Measurements from ENCODE around the gene GPR12.
"Not testable (repeated sequence)": the region's sequence is repeated elsewhere in the genome, so short reads cannot be mapped to it uniquely, and the experiment has no call there.

GPR12 gene

GRCh38 chr13:26747706-26748105 is 12.9 kb downstream of the GPR12 start:
- DNase-seq (ENCODE audit: low spot score): no peak

- DNase-seq (ENCODE audit: low spot score): no peak
Observed at GRCh38 chr13:26743971-26744370, 16.6 kb downstream of the GPR12 start.

GRCh38 chr13:26742691-26743358 is 17.8 kb downstream of the GPR12 start:
- no peak for DNase-seq (ENCODE audit: low spot score)

- no peak for DNase-seq (ENCODE audit: low spot score)
Observed at GRCh38 chr13:26735677-26736076, 24.9 kb downstream of the GPR12 start.

- no peak for DNase-seq (ENCODE audit: low spot score)
Observed at GRCh38 chr13:26727633-26728032, 33.0 kb downstream of the GPR12 start.

GRCh38 chr13:26727122-26727521 is 33.5 kb downstream of the GPR12 start:
- no peak for DNase-seq (ENCODE audit: low spot score)

GRCh38 chr13:26726684-26727083 is 33.9 kb downstream of the GPR12 start:
- DNase-seq (ENCODE audit: low spot score): no peak

GRCh38 chr13:26723620-26724019 is 37.0 kb downstream of the GPR12 start:
- not testable (repeated sequence) for DNase-seq (ENCODE audit: low spot score)

GRCh38 chr13:26722321-26722720 is 38.3 kb downstream of the GPR12 start:
- DNase-seq (ENCODE audit: low spot score): no peak

- DNase-seq (ENCODE audit: low spot score): no peak
Observed at GRCh38 chr13:26721251-26722121, 39.1 kb downstream of the GPR12 start.

GRCh38 chr13:26719356-26719945 is 41.1 kb downstream of the GPR12 start:
- peak; percentile 7 for DNase-seq (ENCODE audit: low spot score)

- no peak for DNase-seq (ENCODE audit: low spot score)
Observed at GRCh38 chr13:26718872-26719271, 41.7 kb downstream of the GPR12 start.

GRCh38 chr13:26718146-26718545 is 42.4 kb downstream of the GPR12 start:
- no peak for DNase-seq (ENCODE audit: low spot score)

GRCh38 chr13:26716984-26717383 is 43.6 kb downstream of the GPR12 start:
- DNase-seq (ENCODE audit: low spot score): no peak

- no peak for DNase-seq (ENCODE audit: low spot score)
Observed at GRCh38 chr13:26713341-26713740, 47.2 kb downstream of the GPR12 start.

- DNase-seq (ENCODE audit: low spot score): no peak
Observed at GRCh38 chr13:26711211-26711610, 49.4 kb downstream of the GPR12 start.

- DNase-seq (ENCODE audit: low spot score): no peak
Observed at GRCh38 chr13:26710166-26710565, 50.4 kb downstream of the GPR12 start.

- DNase-seq (ENCODE audit: low spot score): no peak
Observed at GRCh38 chr13:26709461-26709860, 51.1 kb downstream of the GPR12 start.

- DNase-seq (ENCODE audit: low spot score): no peak
Observed at GRCh38 chr13:26708007-26708297, 52.6 kb downstream of the GPR12 start.

GRCh38 chr13:26707122-26708006 is 53.2 kb downstream of the GPR12 start:
- DNase-seq (ENCODE audit: low spot score): peak; percentile 64

- no peak for DNase-seq (ENCODE audit: low spot score)
Observed at GRCh38 chr13:26706381-26706780, 54.2 kb downstream of the GPR12 start.

- no peak for DNase-seq (ENCODE audit: low spot score)
Observed at GRCh38 chr13:26705536-26705935, 55.0 kb downstream of the GPR12 start.

Data from RKO (cell line).